Eye (tissue), 1 donor: ENCODE results near the gene SLC45A1.

Source experiments
- DNase-seq: peaks from one replicate; pipeline ENCODE4 v3.0.0-alpha.2; 2015

SLC45A1 gene

DNA sequence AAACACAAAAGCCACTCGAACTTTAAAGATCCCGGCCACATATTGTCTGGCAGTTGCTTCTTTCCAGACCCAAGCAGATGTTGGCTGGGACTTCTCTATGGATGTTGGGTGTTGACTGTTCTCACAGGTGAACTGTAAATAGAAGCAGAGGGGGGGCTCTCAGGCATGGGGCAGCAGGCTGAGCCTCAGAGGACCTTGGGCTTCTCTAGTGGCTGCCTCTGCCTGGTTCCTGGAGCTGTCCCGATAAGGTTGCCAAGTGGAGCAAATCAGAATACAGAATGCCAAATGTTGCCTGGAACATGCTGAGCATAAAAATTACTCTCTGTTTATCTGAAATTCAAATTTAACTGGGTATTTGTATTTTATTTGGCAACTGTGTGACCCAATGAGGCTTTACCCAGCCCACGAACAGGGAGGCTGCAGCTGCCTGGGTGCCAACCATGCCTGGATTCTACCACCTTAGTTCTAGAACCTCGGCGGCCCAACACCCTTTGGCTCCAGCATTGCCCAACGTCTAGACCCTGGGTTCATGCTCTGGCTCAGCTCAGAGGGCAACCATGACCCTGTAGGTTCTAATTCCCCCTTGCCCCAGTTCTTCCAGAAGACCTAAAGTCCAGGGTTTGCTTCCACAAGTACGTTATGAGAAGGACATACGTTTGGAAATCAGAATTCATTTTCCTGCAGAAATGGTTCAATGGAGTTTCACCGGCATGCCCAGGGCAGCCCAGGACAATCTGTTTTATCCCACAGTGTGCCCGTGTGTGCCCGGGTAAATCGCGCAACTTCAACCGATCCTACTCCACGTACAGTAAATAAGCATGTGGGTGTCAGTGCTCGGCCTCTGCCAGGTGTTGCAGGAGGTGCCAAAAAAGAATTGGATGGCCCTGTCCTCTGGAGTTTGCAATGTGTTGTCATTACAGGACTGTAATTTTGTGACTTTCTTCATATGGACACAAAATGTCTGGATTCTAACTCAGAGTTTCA lies 5.4 kb upstream of the SLC45A1 start:
- DNase-seq: no peak

DNA sequence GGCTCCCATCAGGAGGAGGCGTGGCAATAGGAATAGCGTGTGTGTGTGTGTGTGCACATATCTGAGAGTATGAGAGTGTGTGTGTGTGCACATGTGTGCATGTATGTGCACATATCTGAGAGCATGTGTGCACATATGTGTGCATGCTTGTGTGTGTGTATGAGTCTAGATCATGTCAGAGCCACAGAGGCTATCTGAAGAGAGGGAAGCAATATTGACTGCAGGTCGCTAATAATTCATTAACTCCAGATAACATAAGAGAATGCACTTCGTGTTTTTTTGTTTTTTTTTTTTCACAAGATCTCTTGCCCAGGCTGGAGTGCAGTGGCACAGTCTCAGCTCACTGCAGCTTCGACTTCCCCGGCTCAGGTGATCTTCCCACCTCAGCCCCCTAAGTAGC lies 4.7 kb upstream of the SLC45A1 start:
- DNase-seq: no peak

DNA sequence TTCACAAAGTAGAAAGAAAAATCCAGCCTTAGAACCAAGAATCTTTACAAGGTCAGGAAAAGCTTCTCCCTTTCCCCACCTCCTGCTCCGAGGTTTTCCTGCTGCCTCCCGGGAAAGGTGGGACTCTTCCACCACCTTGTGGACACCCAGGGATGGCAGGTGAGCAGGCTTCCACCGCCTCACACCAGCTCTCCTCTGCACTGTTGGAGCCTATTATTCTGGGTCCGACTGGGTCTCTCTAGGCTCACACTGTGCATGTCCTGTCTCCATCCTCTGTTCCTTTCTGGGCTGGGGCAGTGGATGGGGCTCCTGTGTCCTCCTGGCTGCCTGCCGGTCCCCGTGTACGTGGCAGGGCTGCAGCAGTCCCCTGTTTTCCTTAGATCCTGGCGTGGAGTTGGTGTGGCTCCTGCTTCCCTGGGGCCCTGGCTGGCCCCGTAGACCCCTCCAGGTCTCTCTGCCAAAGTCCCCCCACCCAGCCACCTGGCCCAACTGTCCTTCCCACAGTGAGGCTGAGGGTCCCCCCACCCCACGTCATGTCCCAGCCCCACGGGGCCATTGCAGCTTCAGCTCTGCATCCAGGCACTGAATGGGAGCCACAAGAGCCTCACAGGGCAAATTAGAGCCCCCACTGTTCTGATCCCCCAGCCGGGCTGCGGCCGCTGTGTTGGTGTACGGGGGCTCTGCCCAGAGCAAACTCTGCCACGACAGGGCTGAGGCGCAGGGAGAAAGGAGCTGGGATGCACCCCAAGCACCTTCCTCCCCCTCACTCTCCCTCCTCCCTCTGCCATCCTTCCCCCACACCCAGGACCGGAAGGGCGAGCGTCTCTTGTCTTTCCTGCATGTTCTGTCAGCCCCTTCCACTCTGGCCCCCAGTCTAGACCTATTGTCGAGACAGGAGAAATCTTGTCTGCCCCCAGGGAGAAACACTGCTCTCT lies 3.3 kb upstream of the SLC45A1 start:
- DNase-seq: peak; percentile 92

DNA sequence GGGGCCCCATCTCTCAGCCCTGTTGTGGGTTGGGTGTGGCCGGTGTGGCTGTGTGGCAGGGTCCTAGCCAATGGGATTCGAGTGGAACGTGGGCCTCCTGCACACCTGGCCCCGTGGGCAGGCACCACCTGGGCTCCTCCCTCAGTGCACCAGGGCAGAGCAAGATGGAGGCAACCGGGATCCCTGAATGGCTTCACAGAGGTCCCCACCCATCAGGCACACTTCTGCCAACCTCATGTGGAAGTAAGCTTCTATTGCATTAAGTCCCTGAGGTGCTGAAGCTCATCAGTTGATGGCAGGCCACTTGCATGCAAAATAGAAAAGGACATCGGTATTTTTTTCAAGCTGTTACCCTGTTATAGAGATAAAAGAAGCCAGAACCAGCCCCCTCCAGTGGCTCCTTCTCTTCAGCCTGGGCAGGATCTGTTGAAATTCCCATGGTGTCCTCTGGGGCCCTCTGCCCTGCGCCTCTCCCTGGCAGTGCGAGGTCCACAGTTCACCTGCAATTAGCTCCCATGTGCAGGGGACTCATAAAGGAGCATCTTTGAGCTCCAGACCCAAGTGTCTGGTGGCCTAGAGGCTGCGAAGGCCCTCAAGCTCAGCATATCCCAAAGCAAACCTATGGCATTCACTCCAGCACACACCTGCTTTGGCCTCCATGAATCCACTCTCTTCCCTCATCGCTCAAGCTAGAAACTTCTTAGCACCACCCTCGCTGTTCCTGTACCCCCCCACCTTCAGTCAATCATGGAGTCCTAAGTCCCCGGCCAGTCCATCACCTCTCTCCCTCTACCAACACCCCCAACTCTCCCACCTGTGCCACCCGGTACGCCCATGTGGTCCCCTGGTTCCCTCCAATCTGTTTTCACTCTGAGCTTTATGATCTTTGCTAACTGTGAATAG lies 2.1 kb upstream of the SLC45A1 start:
- DNase-seq: no peak

DNA sequence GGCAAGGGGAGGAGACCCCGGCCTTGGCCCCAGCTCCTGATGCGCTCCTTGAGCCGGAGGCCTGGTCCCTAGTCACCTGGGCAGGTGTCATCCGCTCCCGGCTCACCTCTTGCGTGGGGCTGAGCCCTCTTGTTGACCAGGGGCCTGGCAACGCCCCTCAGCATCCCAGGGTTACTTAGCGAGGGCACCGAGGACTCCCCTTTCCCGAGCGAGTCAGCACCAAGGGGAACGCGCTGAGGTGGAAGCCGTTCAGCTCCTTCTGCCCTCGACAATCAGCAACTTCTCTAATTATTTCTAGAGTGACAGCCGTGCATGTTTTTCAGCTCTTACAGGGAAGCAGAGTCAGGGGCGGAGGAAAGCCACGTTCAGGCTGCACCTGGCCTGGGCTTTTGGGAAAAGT lies 522 bp downstream of the SLC45A1 start:
- peak; percentile 66 for DNase-seq

DNA sequence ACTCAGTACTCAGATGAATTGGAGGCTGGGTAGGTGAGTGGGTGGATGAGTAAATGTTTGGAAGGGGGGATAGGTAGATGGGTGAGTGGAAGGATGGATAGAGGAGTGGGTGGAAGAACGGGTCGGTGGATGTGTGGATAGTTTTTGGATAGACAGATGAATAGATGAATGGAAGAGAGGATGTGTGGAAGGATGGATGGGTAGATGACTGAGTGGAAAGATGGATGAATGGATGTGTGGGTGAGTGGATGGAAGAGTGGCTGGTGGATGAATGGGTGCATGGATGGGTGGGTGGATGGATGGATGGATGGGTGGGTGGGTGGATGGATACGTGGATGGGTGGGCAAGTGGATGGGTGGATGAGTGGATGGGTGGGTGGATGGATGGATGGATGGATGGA lies 3.7 kb downstream of the SLC45A1 start:
- no peak for DNase-seq

DNA sequence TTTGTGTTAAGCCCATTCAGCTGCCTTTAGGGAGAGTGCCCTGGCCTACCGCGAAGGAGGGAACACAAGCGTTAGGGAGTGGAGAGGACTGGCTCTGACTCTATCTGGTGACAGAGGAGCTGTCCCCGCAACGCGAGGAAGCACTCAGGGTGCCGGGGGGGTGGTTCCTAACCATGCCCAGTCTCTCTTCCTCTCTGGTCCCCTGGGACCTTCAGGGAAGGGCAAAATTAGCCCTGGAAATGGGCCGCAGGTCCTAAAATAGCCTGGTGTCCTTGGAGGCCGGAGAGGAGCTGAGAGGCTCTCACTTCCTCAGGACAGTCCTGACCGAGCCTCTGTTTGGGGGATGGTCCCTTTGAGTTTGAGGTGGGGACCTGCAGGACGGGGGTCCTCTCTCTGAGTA lies 5.8 kb downstream of the SLC45A1 start:
- DNase-seq: no peak

DNA sequence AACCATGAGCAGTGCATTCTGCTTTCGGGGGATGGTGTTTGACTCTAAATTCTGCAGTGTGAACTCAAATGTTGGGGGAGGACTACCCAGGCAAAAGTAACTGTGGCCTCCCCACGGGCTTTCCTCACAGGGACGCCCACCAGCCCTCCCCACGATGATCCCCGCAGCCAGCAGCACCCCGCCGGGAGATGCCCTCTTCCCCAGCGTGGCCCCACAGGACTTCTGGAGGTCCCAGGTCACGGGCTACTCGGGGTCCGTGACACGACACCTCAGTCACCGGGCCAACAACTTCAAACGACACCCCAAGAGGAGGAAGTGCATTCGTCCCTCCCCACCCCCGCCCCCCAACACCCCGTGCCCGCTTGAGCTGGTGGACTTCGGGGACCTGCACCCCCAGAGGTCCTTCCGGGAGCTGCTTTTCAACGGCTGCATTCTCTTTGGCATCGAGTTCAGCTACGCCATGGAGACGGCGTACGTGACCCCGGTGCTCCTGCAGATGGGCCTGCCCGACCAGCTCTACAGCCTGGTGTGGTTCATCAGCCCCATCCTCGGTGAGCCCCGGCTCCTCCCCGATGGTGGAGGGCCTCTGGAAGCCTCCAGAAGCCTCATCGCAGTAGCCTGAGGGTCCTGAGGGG lies 6.4 kb downstream of the SLC45A1 start:
- no peak for DNase-seq

DNA sequence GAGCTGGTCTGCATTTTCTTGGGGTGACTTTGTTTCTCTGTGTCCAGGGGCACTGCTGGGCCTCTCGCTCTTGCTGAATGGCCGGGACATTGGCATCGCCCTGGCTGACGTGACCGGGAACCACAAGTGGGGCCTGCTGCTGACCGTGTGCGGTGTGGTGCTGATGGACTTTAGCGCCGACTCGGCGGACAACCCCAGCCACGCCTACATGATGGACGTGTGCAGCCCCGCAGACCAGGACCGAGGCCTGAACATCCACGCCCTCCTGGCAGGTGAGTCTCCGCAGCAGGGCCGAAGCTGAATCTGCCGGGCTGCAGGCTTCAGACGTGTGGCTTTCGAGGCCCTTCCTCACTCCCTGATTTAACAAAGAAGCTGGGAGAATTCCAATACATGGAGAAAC lies 7.9 kb downstream of the SLC45A1 start:
- no peak for DNase-seq

DNA sequence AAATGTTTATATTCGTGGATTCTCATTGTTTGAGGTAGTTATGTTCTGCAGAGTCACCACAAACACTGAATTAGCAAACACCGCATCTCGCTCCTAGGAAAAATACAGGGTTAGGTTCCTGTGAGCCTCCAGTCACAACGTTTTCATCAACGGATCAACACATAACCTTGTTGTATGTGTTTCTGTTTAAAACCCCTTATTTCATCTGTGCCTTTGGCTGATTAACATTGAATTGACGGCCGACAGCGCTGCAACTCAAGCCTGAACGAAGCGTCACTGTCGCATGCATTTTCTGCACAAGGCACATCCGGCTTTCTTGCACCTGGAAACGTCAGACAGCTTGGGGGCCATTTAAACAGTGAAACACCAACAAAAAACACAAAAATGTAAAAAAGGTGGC lies 8.4 kb downstream of the SLC45A1 start:
- no peak for DNase-seq

DNA sequence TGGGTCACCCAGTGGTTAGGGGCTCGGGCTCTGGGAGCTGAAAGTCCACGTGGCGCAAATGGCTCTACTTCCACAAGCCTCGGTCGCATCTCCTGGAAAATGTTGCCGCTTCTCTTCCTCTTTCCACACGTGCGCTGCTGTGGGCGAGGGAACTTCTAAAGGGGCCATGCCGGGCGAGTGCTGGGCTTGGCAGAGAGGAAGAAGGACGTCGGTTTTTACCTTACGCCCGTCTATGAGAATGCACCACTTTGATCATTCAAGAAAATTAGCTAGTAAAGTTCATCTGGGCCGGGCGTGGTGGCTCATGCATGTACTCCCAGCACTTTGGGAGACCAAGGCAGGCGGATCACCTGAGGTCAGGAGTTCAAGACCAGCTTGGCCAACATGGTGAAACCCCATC lies 10.4 kb downstream of the SLC45A1 start:
- no peak for DNase-seq

DNA sequence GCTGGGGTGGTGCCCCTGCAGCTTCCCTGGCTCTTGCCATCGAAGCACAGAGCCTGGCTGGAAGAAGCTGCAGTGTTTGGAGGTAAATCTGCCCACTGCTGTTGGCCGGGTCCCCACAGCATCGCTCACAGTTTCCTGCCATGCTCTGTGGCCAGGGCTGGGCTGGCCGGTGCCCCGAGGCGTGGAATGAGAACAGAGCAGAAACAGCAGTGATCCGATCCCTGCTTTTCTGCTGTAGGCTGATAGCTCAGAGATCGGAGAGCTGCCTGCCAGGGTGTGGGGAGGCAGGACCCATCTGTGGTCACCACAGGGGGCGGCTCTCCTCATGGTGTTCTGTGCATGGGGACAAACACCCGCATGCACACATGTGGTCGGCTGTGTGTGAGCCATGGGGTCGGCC lies 11.5 kb downstream of the SLC45A1 start:
- DNase-seq: no peak

DNA sequence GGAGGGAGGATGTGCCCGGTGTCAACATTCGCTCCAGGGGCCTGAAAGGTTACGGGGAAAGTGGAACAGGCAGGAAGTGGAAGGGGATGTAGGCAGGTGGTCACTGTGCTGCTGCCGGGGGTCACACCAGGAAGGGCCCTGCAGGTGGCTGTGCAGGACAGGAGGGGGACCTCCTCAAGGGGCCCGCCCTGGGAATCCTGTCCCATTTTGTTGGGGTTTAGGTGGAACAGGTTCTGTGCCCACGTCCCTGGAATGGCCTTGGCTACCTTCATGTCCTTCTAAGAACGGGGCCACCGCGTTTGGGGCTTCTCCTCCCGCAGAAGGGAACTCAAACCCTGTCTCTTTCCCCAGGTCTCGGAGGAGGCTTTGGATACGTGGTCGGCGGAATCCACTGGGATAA lies 11.9 kb downstream of the SLC45A1 start:
- DNase-seq: no peak

DNA sequence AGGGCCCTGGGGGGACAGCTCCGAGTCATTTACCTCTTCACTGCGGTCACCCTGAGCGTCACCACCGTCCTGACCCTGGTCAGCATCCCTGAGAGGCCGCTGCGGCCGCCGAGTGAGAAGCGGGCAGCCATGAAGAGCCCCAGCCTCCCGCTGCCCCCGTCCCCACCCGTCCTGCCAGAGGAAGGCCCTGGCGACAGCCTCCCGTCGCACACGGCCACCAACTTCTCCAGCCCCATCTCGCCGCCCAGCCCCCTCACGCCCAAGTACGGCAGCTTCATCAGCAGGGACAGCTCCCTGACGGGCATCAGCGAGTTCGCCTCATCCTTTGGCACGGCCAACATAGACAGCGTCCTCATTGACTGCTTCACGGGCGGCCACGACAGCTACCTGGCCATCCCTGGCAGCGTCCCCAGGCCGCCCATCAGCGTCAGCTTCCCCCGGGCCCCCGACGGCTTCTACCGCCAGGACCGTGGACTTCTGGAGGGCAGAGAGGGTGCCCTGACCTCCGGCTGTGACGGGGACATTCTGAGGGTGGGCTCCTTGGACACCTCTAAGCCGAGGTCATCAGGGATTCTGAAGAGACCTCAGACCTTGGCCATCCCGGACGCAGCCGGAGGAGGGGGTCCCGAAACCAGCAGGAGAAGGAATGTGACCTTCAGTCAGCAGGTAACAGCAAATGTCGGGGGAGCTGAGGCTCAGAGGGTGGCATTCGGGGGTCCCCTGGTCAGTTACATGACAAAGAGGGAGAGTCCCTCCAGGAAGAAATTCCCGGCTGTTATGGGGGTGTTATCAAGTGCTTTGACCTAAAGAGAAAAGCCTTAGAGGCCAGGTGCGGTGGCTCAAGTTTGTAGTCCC lies 12.6 kb downstream of the SLC45A1 start:
- DNase-seq: no peak

DNA sequence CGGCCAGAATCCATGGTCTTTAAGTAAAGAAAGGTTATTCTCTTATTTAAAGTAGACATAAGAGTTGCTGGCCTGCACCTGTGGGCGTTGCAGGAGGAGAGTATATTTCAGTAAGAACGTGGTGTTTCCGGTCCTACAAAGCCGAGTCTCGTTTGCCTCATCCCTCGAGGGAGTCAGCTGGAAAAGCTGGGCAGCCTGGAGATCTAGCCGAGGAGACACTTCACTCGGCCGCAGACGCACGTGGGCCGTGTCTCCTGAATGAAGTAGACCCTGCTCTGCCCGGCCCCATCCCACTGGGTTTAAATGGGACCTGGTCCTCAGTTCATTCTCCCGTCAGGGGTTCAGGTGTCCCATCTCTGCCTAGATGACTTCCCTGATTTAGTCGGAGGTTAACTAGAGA lies 14.9 kb downstream of the SLC45A1 start:
- no peak for DNase-seq

DNA sequence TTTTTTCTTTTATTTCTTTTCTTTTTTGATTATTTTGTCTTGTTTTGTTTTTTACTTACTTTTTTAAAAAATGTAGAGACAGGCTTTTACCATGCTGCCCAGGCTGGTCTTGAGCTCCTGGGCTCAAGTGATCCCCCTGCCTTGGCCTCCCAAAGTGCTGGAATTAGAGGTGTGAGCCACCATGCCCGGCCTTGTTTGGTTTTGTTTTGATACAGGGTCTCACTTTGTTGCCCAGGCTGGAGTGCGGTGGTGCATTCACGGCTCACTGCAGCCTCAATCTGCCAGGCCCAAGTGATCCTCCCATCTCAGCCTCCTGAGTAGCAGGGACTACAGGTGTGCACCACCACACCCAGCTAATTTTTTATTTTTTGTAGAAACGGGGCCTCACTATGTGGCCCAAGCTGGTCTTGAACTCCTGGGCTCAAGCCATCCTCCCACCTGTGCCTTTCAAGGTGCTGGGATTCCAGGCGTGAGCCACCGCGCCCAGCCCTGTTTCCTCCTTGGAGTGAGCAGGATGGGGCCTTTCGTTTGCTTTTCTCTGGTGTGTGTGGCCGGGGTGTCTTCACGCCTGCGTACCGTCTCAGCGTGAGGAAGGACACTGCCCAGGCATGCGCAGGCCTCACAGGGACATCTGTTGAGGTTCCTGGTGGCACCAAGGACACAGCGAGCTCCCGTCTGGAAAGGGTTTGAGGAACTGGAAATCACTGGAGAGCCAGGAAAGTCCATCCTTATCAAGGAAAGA lies 15.5 kb downstream of the SLC45A1 start:
- DNase-seq: no peak

DNA sequence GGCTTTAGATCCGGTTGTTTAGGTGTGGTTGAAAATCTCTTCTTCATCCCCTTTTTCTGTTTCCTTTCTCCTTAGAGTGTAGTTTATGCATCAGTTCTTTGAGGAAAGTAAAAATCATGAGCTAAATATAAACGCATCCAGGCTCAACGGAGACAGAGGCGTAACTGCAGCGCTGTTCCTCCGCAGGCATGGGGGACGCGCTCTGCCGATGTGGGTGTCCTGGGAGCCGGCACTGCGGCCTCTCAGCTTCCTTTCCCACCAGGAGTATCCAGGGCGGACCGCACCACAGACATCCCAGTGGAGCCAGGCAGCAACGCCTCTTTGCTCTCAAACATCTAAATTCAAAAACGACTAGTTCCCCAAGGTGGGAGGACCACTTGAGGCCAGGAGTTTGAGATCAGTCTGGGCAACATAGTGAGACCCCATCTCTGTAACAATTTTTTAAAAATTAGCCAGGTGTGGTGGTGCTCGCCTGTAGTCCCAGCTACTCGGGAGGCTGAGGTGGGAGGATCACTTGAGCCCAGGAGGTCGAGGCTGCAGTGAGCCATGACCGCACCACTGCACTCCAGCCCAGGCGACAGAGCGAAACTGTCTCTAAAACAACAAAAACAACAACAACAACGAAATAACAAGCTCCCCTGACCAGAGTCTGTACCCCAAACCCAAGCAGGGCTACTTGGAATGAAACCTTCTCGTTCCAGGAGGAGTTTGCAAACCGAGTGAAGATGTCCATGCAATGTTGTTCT lies 16.4 kb downstream of the SLC45A1 start:
- no peak for DNase-seq

DNA sequence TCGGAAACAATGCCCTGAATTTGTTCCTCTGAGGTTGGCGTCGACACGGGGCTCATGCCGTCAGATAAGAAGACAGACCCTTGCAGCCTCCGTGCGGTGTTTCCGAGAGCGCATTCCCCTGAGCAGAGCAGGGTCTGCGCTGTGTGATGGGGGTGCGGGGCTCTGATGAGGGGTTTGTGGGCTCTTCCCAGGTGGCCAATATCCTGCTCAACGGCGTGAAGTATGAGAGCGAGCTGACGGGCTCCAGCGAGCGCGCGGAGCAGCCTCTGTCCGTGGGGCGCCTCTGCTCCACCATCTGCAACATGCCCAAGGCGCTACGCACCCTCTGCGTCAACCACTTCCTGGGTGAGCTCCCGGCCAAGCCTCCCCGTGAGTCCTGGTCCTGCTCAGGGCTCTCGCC lies 17.3 kb downstream of the SLC45A1 start:
- DNase-seq: no peak

DNA sequence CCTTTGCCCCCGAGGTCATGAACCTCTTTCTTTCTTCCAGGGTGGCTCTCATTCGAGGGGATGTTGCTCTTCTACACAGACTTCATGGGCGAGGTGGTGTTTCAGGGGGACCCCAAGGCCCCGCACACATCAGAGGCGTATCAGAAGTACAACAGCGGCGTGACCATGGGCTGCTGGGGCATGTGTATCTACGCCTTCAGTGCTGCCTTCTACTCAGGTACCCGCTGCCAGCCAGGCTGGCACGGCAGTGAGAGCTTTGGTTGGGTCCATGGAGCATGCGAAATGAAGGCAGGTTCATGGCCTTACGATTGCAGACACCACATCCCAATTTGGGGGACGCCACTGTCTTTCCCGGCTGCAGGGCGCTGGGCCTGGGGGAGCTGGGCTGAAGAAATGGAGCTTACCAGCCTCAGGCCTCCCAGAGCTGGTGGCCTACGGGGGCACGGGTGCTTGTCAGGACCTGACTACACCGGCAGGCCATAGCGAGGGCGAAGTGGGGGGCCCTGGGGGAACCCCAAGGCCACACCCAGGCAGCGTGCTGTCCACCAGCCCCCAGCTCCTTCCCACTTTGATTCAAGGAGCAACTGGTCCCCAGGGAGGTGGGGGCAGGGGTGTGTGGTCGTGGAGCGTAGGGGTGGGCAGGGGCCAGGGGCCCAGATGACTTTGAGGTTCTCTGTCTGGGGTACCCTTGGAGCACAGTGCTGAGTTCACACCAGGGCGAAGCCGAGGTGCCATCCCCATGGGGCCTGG lies 20.0 kb downstream of the SLC45A1 start:
- DNase-seq: no peak
